ENCODE measurements around the gene SLC24A3. TPM values are rescaled to one million over a fixed set of nuclear protein-coding genes. Genes with fewer than 3 reads are reported as not detected.

The SLC24A3 gene
- polyA plus RNA-seq, 1 donor, result 4.0 TPM

DNA sequence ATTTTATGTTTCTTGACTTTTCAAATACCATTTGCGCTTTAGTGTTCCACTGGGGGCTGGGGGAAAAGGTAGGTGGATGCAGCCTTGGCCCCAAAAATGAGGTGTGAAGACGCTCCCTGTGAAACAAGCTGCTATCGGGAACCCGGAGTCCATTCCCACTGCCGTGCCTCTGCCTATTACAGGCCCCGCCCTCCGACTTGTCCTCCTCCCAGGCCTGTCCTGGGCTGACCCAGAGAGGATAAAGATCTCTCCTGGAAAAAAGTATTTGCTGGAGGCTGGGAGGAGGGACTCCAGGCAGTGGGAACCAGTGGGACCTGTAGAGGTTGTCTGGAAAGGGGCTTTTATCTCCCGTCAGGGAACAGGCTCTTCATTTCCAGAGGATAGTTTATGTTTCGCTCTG lies 215.0 kb downstream of the SLC24A3 start:
- no peak for DNase-seq

DNA sequence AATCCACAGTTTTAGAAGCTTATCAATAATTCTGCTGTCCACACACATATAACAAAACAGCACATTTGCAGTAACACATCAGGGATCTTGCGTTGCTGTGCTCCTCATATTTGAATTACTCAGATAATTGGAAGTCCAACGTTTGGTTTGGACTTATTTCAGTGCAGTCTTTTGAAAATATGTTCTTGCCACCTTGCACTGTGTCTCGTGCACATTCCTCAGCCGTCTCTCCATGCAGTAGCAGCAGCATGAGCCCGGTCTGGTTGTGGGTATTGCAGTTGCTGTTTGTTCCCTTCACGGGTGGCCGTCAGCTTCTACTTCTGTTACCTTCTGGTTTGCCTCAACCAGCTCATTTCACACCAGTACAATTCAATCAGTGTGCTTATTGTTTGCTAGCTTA lies 215.5 kb downstream of the SLC24A3 start:
- no peak for DNase-seq

DNA sequence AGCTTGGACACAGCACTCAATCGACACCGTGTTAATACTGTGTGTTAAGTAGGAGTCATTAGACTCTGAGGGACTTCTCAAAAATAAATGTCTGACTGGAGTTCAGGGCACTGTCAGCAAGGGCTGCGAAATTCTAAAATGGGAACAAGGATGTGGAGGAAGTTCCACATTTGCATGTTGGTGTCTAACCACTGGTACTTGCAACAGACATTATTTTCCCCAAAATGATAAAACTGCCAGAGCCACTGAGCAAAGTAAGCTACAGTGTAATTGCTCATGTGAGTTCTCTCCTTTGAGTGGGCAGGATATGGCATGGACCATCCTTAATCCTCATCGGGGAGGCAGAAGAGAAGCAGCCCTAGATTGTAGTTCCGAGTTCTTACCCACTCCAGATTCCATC lies 215.9 kb downstream of the SLC24A3 start:
- no peak for DNase-seq

DNA sequence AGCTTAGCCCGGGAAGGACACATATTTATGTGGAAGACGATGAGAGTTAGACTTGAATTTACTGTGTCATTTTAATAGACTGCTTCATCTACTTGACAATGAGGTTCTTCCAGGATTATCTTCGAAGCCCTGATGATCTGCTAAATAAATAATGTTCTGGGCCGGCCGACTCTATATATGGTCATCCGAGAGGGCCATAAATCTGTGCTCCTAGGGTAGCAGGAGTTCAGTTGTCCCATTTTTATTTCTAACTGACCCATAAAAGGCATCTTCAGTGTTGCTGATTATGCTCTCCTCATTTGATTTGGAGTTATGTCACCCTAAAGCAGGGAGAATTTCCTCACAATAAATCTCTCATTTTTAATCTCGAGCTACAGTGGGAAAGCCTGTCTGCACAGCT lies 217.1 kb downstream of the SLC24A3 start:
- no peak for DNase-seq

DNA sequence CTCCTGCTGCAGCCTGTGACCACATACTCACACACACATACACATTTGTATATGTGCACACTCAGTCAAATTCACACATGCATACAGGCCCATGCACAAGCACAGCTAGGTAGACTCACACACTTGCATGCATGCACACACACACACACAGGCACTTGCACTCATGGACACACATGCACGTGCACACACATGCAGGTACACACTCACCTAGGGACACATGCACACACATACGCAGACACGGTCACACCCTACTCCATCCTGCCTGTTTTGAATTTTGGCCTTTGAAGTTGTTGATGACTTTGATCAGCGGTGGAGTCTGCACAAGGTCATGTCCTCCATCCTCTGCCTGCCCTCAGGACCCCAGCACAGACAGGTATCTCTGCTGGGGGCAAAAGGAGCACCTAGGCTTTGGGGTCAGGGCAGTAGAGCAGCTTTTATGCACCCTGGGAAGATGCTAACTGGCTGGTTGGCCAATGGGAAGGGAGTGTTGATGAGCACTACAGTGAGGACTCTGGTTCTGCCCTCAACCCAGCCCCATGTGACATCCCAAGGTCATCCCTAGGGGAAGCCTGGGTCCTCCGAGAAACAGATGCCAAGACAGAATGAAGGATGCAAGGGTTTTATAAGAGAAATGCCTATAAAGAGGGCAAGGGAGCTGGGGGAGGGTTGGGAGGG lies 218.3 kb downstream of the SLC24A3 start:
- no peak for DNase-seq

DNA sequence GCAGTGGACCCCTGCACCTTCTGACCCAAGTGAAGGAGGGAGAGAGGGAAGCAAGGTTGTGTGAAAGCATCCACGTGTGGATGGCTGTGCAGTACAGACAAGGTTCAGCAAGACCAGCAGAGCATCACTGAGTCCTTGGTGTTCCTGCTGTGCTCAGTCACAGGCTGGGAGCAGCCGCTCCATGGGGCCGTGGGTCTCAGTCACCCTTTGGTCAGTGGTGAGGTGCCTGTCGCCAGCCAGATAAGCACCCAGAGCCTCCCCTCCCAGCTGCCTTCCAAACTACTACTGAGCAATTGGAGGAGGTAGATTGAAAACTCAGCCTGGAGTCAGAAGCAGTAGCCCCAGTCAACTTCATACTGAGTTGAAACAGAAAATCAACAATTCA lies 218.9 kb downstream of the SLC24A3 start:
- DNase-seq, result no peak

DNA sequence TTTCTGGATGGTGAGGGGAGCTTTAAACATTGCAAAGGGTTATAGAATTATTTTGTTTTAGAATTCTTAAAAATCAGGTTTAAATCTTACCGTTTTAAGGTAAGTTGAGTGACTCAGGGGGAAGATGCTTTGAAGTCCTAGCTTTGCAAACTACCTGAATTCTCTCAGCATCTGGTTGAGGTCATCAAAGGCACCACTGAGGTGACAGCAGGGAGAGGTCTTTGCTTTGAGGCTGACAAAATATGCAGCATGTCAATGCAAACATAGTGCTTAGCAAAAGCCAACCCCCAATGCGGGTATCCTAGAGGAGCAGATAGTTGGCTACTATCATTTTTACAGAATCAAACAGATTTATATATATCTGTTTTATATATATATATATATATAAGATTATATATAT lies 219.5 kb downstream of the SLC24A3 start:
- DNase-seq, result no peak

DNA sequence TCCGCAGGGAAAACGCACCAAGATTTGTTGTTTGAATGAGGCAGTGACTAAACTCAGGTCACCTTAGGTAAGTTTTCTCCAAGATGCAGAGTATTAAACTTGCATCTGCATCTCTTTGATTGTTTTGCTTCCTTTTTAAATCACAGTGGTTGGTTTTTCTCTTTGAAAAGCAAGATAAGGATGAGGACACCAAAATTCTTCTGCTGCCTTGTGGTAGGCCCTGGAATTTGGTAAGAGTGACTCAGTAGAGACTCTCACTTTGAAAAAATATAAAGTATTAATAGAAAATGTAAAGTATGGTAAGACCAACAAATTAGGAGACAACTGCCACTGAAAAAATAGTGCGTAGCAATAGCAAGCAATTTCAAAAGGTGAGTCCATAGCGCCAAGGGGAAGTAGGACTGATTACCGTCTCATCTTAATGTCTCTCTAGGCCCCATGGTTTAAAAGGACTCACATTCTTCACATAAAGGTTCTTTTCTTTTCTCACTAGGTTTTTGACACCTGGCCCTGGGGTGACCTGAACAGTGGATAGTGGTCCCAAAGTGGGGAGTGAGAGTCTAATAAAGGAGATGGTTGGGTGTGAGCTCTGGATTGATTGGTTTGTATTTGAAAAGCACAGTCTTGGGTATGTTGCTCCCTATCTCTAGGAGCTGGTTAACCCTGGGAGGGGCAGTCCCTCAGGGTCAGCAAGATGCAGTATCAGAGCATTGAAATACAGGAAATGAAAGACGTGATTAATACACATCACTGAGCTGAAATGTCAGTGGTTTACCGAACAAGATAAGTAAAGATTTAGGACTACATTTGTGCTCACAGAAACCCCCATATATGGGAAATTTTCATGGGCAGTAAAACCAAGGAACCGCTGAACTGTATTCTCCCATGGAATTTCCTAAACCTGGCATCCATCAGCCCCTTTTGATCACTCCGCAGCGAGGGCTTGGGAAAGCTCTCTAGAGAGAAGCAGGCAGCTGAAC lies 221.2 kb downstream of the SLC24A3 start:
- DNase-seq, result no peak

DNA sequence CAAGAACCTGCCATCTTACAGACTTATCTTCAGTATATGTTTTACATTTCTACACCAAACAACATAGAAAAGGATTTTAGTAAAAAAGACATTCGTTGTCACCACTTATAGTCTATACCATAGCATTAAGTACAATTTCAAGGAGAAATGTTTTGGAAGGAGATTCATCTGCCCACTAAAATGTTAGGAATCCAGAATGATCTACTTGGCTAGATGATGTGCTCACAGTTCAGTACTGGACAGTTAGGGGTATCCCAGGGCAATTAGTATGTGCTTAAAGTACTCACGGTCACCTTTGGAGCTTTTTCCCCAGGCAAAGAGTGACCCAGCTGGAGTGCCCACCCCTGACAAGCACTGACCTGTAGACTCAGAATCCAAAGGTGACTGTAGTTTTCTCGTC lies 222.9 kb downstream of the SLC24A3 start:
- DNase-seq, result no peak

DNA sequence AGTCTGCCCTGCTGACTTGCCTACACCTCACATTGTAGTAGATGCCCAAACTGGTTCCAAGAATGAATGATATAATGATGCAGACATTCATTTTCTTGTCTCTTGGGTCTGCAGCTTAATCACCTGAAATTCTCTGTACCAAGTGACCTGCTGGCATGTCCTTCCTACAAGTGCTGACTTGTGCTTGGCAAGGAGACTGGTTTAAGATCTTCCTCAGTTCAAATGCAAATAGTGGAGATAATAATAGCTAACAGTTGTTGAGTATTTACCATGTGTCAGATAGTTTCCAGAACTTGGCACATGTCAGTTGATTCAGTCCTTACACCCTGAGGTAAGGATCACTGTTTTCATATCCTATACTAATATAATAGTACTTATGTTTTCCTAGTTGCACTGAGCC lies 223.4 kb downstream of the SLC24A3 start:
- DNase-seq, result no peak

DNA sequence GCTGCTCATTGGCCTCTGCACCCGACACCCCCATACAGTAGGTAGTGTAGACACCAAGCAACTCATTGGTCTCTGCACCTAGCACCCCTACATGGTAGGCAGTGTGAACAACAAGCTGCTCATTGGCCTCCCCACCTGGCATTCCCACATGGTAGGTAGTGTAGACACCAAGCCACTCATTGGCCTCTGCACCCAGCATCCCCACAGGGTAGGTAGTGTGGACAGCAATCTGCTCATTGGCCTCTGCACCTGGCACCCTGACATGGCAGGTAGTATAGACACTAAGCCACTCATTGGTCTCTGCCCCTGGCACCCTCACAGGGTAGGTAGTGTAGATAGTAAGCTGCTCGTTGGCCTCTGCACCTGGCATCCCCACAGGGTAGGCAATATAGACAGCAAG lies 226.0 kb downstream of the SLC24A3 start:
- DNase-seq, result no peak

DNA sequence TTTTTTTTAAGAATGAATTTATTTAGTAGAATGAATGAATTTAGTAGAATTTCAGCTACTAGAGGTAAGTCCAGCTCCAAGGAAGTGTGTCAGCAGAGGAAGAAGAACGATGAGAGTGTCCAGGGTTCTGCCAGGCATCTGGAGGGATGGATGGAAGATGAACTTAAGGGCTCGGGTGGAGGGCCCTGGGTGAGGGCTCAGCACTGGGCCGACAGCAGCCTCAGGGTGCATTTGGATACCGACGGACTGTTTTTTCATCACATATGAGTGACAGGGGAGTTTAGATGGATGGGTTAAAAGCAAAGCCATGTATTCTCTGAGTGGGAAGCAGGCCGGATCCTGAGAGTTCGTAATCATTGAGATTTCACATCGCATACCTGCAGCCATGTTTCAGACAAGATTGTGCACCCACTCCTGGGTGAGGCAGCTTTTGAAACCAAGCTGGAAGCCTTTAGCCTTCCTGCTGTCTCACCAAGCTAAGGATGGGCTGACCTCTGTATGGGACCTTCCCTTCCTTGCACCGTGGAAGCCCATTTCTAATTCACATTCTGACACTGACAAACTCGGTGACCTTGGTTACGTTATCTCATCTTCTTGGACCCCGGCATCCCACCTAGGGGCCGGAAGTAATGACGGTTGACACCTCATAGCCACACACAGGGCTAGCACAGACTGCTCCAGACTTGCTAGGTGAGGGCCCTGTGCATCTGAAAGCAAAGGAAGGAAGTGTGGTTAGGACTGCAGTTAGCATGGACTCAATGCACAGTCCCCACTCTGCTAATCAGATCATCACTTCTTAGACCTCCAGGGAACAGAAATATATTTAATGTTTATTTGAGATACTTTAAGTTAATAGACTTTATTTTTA lies 228.5 kb downstream of the SLC24A3 start:
- no peak for DNase-seq

DNA sequence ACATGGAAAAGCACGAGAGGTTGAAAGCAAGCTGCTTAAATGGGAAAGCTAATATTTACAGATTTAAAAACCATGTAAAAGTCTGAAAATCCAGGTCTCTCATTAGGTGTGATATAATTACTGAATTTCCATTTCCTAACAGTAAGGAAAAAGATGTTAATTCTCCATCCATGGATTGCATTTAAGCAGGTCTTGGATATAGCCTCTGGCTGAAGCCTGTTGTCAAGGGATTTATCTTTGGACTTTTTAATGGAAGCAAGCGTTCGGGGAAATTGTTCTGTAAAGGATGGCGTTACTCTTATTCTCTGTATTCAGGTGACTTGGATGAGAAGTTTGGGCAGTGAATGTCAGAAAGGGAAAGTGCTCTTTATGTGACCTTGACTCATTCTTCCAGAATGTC lies 233.8 kb downstream of the SLC24A3 start:
- DNase-seq, result no peak

DNA sequence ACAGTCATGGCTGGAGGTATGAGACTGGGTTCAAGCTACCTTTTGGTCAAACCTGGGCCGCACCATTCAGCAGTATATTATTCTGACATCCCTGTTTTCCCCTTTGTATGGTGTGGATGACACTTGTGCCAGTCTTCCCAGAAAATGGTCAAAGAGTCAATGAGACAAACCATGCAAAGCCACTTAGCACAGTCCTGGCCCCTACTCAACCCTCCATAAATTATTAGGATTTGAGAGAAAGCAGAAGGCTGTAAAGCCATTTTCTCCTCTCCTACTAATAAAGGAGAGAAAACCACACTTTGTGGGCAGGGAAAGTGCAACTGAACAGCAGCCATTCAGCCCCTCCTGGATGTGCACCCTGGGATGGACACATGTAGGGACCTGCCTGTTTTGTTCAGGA lies 236.2 kb downstream of the SLC24A3 start:
- DNase-seq, result no peak

DNA sequence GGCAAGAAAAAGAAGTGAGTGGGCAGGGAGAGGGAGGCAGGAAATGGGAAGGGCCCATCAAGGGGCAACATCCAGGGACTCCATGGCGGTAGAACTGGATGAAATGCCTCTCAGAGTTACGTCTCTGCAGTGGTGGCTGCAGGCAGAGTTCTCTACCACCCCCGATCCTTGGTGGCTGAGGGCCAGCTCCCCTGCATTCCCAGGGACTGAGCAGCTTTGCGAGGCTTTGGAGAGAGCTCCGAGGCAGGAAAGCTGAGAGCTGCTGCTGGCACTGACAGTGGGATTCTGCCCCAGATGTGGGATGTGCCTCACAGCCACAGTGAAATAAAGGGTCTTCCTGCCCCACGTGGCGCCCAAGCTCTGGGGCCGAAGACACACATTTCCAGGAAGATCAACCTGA lies 236.6 kb downstream of the SLC24A3 start:
- DNase-seq, result no peak

DNA sequence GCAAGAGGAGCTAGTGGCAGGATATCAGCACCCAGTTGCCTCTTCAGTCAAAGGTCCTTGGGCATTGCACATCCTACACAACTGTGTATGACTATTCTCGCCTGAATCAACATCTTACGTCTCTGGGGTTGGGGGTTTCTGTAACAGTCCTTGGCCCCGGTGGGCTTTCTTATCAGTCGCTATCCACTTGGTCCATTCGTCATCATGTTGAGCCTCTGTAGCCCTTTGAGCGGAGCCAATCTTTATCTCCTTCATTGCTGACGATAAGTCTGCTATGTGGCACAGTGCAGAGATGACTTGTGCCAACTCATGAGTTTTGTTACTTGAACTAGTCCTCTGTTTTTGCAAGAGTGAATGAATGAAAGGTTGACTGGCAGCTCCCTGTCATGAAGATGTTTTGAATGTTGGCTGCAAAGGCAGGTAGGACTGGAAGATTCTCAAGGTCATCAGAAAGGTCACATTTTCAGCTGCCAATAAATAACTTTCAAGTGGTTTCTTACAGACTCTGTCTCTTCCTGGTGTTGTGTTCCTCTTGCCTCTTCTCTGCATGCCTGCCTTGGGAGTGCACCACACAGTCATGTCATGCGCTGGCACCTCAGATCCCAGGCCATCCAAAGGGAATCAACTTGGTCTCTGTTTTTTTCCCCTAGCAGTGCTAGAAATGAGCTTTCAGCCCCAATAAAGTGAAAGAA lies 238.9 kb downstream of the SLC24A3 start:
- no peak for DNase-seq

DNA sequence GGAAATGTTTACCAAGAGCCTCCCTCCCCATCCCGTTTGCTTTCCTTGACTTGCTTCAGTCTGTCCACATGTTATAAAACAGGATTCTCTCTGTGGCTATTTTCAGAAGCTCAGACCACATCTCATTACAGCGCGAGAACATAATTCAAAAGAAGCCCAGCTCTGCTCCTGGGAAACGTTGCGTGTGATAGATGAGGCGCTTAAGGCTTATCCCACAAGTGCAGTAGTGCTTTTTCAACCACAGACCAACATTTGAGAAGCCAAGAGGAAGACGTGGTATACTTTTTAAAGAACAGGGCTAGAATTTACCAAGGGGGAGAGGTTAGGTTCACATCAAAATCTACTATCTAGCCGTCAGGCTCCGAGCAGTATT lies 239.5 kb downstream of the SLC24A3 start:
- DNase-seq, result no peak

DNA sequence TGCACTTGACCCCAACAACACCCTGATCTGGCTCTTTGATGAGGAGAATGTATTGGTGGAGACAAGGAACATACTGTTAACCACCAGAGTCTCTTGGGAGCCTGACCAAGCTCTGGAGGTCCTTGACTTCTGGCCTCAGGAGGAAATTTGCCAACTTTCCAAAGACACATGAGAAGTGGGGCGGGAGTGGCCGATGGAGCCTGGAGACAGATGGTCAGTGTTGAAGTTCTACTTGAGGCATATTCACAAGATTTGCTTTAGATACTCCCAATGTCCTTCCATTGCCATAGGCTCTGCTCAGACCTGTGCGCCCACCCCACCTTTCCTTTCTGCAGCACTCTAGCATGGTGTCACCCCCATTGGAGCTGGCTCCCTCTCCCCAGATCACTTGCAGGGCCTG lies 241.0 kb downstream of the SLC24A3 start:
- DNase-seq, result no peak

DNA sequence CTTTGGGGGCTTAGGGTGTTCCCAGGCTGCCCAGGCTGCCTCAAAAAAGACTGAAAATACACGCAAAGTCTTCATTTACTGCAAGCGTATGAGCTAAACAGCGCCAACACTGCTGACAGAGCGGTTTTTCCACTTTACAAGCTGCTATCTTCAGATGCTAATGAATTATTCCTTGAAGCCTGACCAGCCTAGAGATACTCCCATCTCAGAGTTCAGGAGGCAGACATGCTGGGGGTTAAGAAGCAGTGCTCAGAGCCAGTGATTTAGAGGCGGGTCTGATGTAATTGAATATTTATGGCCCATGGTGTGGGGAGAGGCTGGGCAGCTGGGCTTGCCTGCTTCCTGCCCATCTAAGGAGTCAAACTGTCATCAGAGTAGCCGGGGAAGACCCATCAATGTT lies 241.4 kb downstream of the SLC24A3 start:
- DNase-seq, result peak; percentile 70

DNA sequence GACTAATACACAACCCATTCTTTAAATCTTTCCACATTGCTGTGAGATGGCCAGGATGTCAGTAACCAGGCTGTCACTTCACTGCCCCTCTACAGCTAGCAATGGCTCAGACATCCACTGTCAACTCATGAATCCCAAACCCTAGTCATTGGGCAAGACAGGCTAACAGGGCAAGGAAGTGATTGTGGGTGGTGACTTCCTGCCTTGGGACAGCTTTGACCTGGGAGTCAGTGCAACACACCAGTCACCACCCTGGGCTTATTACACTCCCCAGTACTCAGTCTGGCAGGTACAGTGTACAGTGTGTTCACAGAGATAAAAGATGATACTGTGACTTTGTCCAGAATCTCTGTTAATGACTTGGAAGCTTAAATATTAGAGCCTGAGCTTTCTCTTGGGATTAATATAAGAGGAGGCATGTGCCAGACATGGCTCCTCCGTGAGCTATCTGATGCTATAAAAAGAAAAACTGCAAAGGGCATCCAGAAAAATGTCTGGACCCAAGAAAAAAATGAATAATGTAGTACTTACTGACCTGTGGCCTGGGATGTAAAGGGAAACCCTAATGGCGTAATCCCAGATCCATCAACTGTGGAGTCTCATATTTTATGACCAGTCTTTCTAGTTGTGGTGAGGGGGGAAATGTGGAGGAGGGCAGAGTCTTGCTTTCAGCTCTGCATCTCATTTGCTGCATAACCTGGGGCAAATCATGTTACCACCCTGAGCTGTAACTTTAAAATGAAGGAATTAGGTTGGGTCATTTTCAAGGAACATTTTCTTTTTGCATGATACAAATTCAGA lies 244.4 kb downstream of the SLC24A3 start:
- DNase-seq, result peak; percentile 65

DNA sequence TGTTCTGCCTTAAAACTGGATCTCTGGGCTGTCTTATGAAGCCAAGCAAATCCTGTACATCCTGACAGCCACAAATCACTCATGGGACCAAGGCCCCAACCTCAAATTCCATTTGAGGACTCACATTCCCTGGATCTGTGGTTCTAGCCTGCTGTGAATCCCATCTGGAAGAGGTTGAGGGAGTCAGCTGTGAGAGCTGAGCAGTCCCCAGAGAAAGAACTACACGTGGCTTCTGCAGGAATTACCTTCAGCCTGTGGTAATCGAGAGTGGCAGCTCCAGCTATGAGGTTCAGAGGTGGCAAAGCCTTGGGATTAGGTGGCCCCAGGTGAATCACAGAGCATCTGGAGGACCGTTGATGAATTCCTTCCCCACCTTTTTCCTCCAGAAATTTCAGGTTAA lies 245.2 kb downstream of the SLC24A3 start:
- no peak for DNase-seq
